Chondrocyte (in vitro differentiated cells): ENCODE measurements around the gene ARMC7. TPM values are rescaled to one million over a fixed set of nuclear protein-coding genes. Genes with fewer than 3 reads are reported as not detected.
"Not testable (repeated sequence)": the region's sequence is repeated elsewhere in the genome, so short reads cannot be mapped to it uniquely, and the experiment has no call there.

Experiments used
- DNase-seq: peaks from one replicate; pipeline ENCODE4 v3.0.0; 2021; ENCODE audit warnings: mixed read lengths, low spot score
- H3K27ac Mint-ChIP-seq: one replicate; pipeline ENCODE4 v1.8.0; 2021; ENCODE audit warnings: mild to moderate bottlenecking, moderate library complexity, mixed read lengths; ENCODE audit not compliant: unreplicated experiment
- H3K27me3 Mint-ChIP-seq: 2 replicates; pipeline ENCODE4 v1.8.0; 2021; ENCODE audit warnings: low read depth, mixed read lengths
- H3K36me3 Mint-ChIP-seq: 2 replicates; pipeline ENCODE4 v1.8.0; 2021; ENCODE audit warnings: low read depth, mixed read lengths
- H3K4me1 Mint-ChIP-seq: 2 replicates; pipeline ENCODE4 v1.8.0; 2021; ENCODE audit warnings: low read depth, mild to moderate bottlenecking, mixed read lengths
- H3K4me3 Mint-ChIP-seq: one replicate; pipeline ENCODE4 v1.8.0; 2021; ENCODE audit warnings: mild to moderate bottlenecking, moderate library complexity, mixed read lengths; ENCODE audit not compliant: unreplicated experiment
- H3K9me3 Mint-ChIP-seq: 2 replicates; pipeline ENCODE4 v1.8.0; 2021; ENCODE audit warnings: low read depth, mixed read lengths
- CTCF ChIP-seq: fragments of 200-600 bp; sonication (generic); IDR thresholded peaks from 2 replicates; pipeline ENCODE4 v1.5.0; 2021; ENCODE audit warnings: antibody characterized with exemption, mild to moderate bottlenecking, moderate library complexity
- total RNA-seq: library from RNA; stranded (reverse); gene quantifications from 3 replicates; pipeline ENCODE4 v1.2.1, GENCODE V29; 2021

Gene ARMC7
- total RNA-seq, 1 donor from 2014 or later: 10.8 TPM

- Mint-ChIP-seq H3K36me3 (peaks cover 8% of the 10 kb centered on the region), H3K4me3 (peak overlapping the region; percentile 83), H3K27ac (peak overlapping the region; percentile 81), H3K4me1 (peaks cover 30% of the 10 kb centered on the region), H3K9me3 (no peaks in the 10 kb centered on the region), H3K27me3 (no peaks in the 10 kb centered on the region)
- TF ChIP-seq CTCF: no peak
- DNase-seq: no peak
Measured at GRCh38 chr17:75152523-75152921, 42.8 kb downstream of the ARMC7 start.

- peak; percentile 58 for DNase-seq
- no peak for TF ChIP-seq CTCF
- no peaks in the 10 kb centered on the region for H3K9me3 Mint-ChIP-seq
- H3K4me1 Mint-ChIP-seq: peaks cover 30% of the 10 kb centered on the region
- H3K4me3 Mint-ChIP-seq: peak overlapping the region; percentile 83
- H3K36me3 Mint-ChIP-seq: peaks cover 3% of the 10 kb centered on the region
- peak overlapping the region; percentile 81 for H3K27ac Mint-ChIP-seq
- H3K27me3 Mint-ChIP-seq: no peaks in the 10 kb centered on the region
Measured at GRCh38 chr17:75152922-75153779, 43.4 kb downstream of the ARMC7 start.

DNA sequence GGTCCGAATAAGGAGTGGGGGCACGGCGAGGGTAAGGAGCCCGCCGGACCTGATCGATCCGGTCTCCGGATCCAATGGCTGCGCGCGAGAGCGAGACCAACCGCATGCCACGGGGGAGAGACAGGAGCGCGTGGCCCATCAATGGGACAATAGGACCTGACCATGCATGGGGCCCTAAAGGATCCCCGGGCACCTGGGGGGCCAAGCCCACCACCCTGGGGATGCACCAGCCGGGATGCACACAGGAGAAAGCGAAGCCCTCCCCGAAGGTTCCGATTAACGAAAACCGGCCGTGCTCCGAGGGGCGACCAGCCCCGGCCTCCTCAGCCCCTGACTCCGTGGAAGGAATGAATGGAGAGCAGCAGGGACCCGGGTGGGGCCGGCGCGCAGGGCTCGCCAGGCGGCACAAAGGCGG, 44.0 kb downstream of the ARMC7 start:
- Mint-ChIP-seq H3K36me3 (no peaks in the 10 kb centered on the region), H3K4me3 (peak overlapping the region; percentile 83), H3K4me1 (peaks cover 30% of the 10 kb centered on the region), H3K27me3 (no peaks in the 10 kb centered on the region), H3K9me3 (no peaks in the 10 kb centered on the region), H3K27ac (peak overlapping the region; percentile 81)
- peak; percentile 87 for DNase-seq
- TF ChIP-seq CTCF: no peak

DNA sequence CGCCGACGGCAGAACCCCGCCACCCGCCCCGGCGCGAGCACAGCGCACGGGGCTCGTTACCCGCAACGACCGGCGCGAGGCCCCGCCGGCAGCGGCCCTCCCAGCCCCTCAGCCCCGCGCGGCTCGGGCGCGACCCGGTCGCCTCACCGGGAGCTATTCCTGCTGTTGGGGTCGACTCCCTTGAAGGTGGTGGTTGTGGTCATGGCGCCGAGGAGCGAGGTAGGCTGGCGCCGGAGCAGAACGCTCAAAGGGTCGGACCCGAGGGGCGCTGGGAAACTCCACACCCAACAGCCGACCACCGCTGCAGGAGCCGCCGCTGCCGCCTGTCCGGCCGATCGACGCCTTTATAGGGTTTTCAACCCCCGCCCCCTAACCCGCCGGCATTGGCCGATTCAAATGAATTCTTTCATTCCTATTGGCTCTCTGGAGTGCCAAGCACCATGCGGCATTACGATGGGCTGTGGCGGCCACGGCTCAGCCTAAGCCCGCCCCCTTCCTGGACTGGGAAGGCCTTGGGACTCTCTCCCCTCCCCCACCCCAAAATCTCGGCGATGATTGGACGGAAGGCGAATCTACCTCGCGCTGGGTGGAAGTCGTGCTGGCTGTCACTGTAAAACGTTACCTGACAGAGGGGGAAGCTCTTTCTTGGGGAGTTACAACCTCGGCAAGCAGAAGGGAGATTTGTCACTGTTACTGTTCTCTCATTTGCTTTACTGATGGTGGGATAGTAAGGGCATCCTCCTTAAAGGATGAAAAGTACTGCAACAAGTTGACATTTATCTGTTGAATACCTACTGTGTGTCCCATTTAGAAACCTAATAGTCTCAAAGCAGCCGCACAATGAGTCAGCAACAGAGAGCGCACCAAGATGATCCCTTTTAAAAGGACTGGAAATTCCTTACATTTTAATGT, 44.7 kb downstream of the ARMC7 start, which contains the start of gene JPT1:
JPT1 (minus strand) TSS at position 318 of the 912 bp plus-strand sequence; CDS start at position 203, 115 bp downstream.
- H3K27me3 Mint-ChIP-seq: no peaks in the 10 kb centered on the region
- H3K9me3 Mint-ChIP-seq: no peaks in the 10 kb centered on the region
- peaks cover 35% of the 10 kb centered on the region for H3K4me1 Mint-ChIP-seq
- H3K4me3 Mint-ChIP-seq: peak within 1 kb of the TSS; percentile 83
- H3K36me3 Mint-ChIP-seq: no peaks in the 10 kb centered on the region
- peak; percentile 97 for DNase-seq
- no peak for TF ChIP-seq CTCF
- H3K27ac Mint-ChIP-seq: peak within 1 kb of the TSS; percentile 91

GRCh38 chr17:75155191-75155601, 45.4 kb downstream of the ARMC7 start:
- peaks cover 36% of the 10 kb centered on the region for H3K4me1 Mint-ChIP-seq
- no peaks in the 10 kb centered on the region for H3K36me3 Mint-ChIP-seq
- no peak overlapping the region for H3K4me3 Mint-ChIP-seq
- DNase-seq: no peak
- H3K27ac Mint-ChIP-seq: peak overlapping the region; percentile 91
- no peaks in the 10 kb centered on the region for H3K9me3 Mint-ChIP-seq
- no peaks in the 10 kb centered on the region for H3K27me3 Mint-ChIP-seq
- TF ChIP-seq CTCF: no peak

- H3K36me3 Mint-ChIP-seq, H3K27me3 Mint-ChIP-seq, H3K9me3 Mint-ChIP-seq, H3K4me3 Mint-ChIP-seq, H3K27ac Mint-ChIP-seq: not testable (repeated sequence)
- peak; percentile 26 for DNase-seq
- peaks cover 19% of the 10 kb centered on the region for H3K4me1 Mint-ChIP-seq
Measured at GRCh38 chr17:75158480-75158879, 48.7 kb downstream of the ARMC7 start.
